ENCODE data around the gene AHI1. TPM values are rescaled to one million over a fixed set of nuclear protein-coding genes. Genes with fewer than 3 reads are reported as not detected.

AHI1 gene
- total and polyA plus RNA-seq, 9 donors = 7.1 to 56.2 (median 26.7) TPM

DNA sequence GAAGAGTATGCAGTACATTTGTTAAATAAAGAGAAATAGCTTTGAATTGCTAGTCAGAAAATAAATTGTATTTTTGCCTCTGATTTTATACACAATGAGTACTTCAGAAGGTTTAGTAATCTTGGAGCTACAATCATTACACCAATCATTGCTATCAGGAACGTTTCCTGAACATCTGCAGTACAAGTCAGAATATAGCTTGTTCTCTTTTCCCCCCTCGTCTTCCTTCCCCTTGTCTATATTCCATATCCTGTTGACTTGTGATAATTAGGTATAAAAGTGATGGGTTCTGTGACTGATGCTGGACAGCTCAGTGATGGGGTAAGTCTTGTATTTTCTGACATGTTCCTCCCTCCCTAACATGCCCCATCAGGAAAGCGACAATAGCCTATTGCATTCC is 94.0 kb downstream of the AHI1 start:
- TF ChIP-seq POLR2A (IDR thresholded peaks at IDR 0.05) = no peak

GRCh38 chr6:135402311-135402710 is 95.2 kb downstream of the AHI1 start:
- no peak for DNase-seq
- Histone ChIP-seq H3K27ac (no peak overlapping the region), H3K4me1 (ENCODE audit: insufficient read depth) (no peaks in the 10 kb centered on the region), H3K27me3 (no peaks in the 10 kb centered on the region), H3K4me3 (no peak overlapping the region), H3K9me3 (no peaks in the 10 kb centered on the region), H3K36me3 (no peaks in the 10 kb centered on the region)
- intact Hi-C loops (cut with DNase I) = no loop called here
- 94 to 100% (median 99%) methylated on average over 1 of the region's 1 CpG for WGBS, 3 donors
- TF ChIP-seq, protein P1, sequence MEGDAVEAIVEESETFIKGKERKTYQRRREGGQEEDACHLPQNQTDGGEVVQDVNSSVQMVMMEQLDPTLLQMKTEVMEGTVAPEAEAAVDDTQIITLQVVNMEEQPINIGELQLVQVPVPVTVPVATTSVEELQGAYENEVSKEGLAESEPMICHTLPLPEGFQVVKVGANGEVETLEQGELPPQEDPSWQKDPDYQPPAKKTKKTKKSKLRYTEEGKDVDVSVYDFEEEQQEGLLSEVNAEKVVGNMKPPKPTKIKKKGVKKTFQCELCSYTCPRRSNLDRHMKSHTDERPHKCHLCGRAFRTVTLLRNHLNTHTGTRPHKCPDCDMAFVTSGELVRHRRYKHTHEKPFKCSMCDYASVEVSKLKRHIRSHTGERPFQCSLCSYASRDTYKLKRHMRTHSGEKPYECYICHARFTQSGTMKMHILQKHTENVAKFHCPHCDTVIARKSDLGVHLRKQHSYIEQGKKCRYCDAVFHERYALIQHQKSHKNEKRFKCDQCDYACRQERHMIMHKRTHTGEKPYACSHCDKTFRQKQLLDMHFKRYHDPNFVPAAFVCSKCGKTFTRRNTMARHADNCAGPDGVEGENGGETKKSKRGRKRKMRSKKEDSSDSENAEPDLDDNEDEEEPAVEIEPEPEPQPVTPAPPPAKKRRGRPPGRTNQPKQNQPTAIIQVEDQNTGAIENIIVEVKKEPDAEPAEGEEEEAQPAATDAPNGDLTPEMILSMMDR (IDR thresholded peaks at IDR 0.05) = no peak
- TF ChIP-seq POLR2A (IDR thresholded peaks at IDR 0.05) = no peak
- no peak for TF ChIP-seq EP300 (IDR thresholded peaks at IDR 0.05)

More for the DNA sequence above, 94.0 kb downstream of the AHI1 start:
- no peak overlapping the region for H3K27ac ChIP-seq
- no peaks in the 10 kb centered on the region for H3K4me1 ChIP-seq (ENCODE audit: insufficient read depth)
- no peaks in the 10 kb centered on the region for H3K9me3 ChIP-seq
- no peak overlapping the region for H3K4me3 ChIP-seq
- no peak for DNase-seq
- no peaks in the 10 kb centered on the region for H3K36me3 ChIP-seq
- H3K27me3 ChIP-seq = no peaks in the 10 kb centered on the region
- WGBS, 3 donors = 86 to 88% (median 86%) methylated on average over 3 of the region's 3 CpGs
- intact Hi-C loops (cut with DNase I) = no loop called here

- Histone ChIP-seq H3K4me1 (ENCODE audit: insufficient read depth) (no peaks in the 10 kb centered on the region), H3K27ac (no peak overlapping the region), H3K27me3 (no peaks in the 10 kb centered on the region), H3K4me3 (no peak overlapping the region), H3K9me3 (no peaks in the 10 kb centered on the region), H3K36me3 (no peaks in the 10 kb centered on the region)
- no peak for TF ChIP-seq POLR2A (IDR thresholded peaks at IDR 0.05)
- TF ChIP-seq, protein P1 (IDR thresholded peaks at IDR 0.05) = no peak
- no peak for TF ChIP-seq EP300 (IDR thresholded peaks at IDR 0.05)
- no peak for DNase-seq
- intact Hi-C loops (cut with DNase I) = no loop called here
- 61 to 81% (median 72%) methylated on average over 5 of the region's 5 CpGs for WGBS, 3 donors
These were observed 100.2 kb downstream of the AHI1 start for GRCh38 chr6:135397172-135397952.

GRCh38 chr6:135395136-135395535 is 102.4 kb downstream of the AHI1 start:
- H3K27ac ChIP-seq = no peak overlapping the region
- H3K9me3 ChIP-seq = no peaks in the 10 kb centered on the region
- DNase-seq = no peak
- intact Hi-C loops (cut with DNase I) = no loop called here
- no peaks in the 10 kb centered on the region for H3K36me3 ChIP-seq
- no peaks in the 10 kb centered on the region for H3K27me3 ChIP-seq
- TF ChIP-seq, protein P1 (IDR thresholded peaks at IDR 0.05) = no peak
- TF ChIP-seq EP300 (IDR thresholded peaks at IDR 0.05) (no peak), POLR2A (IDR thresholded peaks at IDR 0.05) (no peak)
- H3K4me3 ChIP-seq = no peak overlapping the region
- H3K4me1 ChIP-seq (ENCODE audit: insufficient read depth) = no peaks in the 10 kb centered on the region

GRCh38 chr6:135393289-135393688 is 104.3 kb downstream of the AHI1 start:
- Histone ChIP-seq H3K4me1 (ENCODE audit: insufficient read depth) (no peaks in the 10 kb centered on the region), H3K9me3 (no peaks in the 10 kb centered on the region), H3K36me3 (no peaks in the 10 kb centered on the region), H3K27ac (no peak overlapping the region), H3K4me3 (no peak overlapping the region), H3K27me3 (no peaks in the 10 kb centered on the region)
- TF ChIP-seq EP300 (IDR thresholded peaks at IDR 0.05) (no peak), POLR2A (IDR thresholded peaks at IDR 0.05) (no peak)
- TF ChIP-seq, protein P1 (IDR thresholded peaks at IDR 0.05) = no peak
- intact Hi-C loops (cut with DNase I) = no loop called here
- no peak for DNase-seq
- 32 to 48% (median 33%) methylated on average over 2 of the region's 2 CpGs for WGBS, 3 donors

Data from ovary (tissue), 9 donors.